Chondrocyte (in vitro differentiated cells): ENCODE results near the gene SLC7A11. TPM values are rescaled to one million over a fixed set of nuclear protein-coding genes. Genes with fewer than 3 reads are reported as not detected.

Experiments used
- DNase-seq: peaks from one replicate; pipeline ENCODE4 v3.0.0; 2021; ENCODE audit warnings: mixed read lengths, low spot score
- H3K27ac Mint-ChIP-seq: one replicate; pipeline ENCODE4 v1.8.0; 2021; ENCODE audit warnings: mild to moderate bottlenecking, moderate library complexity, mixed read lengths; ENCODE audit not compliant: unreplicated experiment
- H3K27me3 Mint-ChIP-seq: 2 replicates; pipeline ENCODE4 v1.8.0; 2021; ENCODE audit warnings: low read depth, mixed read lengths
- H3K36me3 Mint-ChIP-seq: 2 replicates; pipeline ENCODE4 v1.8.0; 2021; ENCODE audit warnings: low read depth, mixed read lengths
- H3K4me1 Mint-ChIP-seq: 2 replicates; pipeline ENCODE4 v1.8.0; 2021; ENCODE audit warnings: low read depth, mild to moderate bottlenecking, mixed read lengths
- H3K4me3 Mint-ChIP-seq: one replicate; pipeline ENCODE4 v1.8.0; 2021; ENCODE audit warnings: mild to moderate bottlenecking, moderate library complexity, mixed read lengths; ENCODE audit not compliant: unreplicated experiment
- H3K9me3 Mint-ChIP-seq: 2 replicates; pipeline ENCODE4 v1.8.0; 2021; ENCODE audit warnings: low read depth, mixed read lengths
- CTCF ChIP-seq: fragments of 200-600 bp; sonication (generic); IDR thresholded peaks from 2 replicates; pipeline ENCODE4 v1.5.0; 2021; ENCODE audit warnings: antibody characterized with exemption, mild to moderate bottlenecking, moderate library complexity
- total RNA-seq: library from RNA; stranded (reverse); gene quantifications from 3 replicates; pipeline ENCODE4 v1.2.1, GENCODE V29; 2021

SLC7A11 gene
- total RNA-seq, 1 donor from 2014 or later, result 31.5 TPM

- H3K27me3 Mint-ChIP-seq, result no peaks in the 10 kb centered on the region
- no peak overlapping the region for H3K4me3 Mint-ChIP-seq
- H3K4me1 Mint-ChIP-seq, result no peaks in the 10 kb centered on the region
- no peak overlapping the region for H3K27ac Mint-ChIP-seq
- H3K36me3 Mint-ChIP-seq, result peaks cover 7% of the 10 kb centered on the region
- no peak for DNase-seq
- H3K9me3 Mint-ChIP-seq, result peaks cover 22% of the 10 kb centered on the region
- no peak for TF ChIP-seq CTCF
Observed at GRCh38 chr4:138135610-138136009, 106.5 kb downstream of the SLC7A11 start.

GRCh38 chr4:138118270-138118669 lies 123.9 kb downstream of the SLC7A11 start:
- H3K9me3 Mint-ChIP-seq, result peaks cover 14% of the 10 kb centered on the region
- H3K4me1 Mint-ChIP-seq, result peaks cover 14% of the 10 kb centered on the region
- DNase-seq, result no peak
- no peak for TF ChIP-seq CTCF
- H3K4me3 Mint-ChIP-seq, result no peak overlapping the region
- peaks cover 4% of the 10 kb centered on the region for H3K36me3 Mint-ChIP-seq
- H3K27ac Mint-ChIP-seq, result no peak overlapping the region
- H3K27me3 Mint-ChIP-seq, result no peaks in the 10 kb centered on the region

DNA sequence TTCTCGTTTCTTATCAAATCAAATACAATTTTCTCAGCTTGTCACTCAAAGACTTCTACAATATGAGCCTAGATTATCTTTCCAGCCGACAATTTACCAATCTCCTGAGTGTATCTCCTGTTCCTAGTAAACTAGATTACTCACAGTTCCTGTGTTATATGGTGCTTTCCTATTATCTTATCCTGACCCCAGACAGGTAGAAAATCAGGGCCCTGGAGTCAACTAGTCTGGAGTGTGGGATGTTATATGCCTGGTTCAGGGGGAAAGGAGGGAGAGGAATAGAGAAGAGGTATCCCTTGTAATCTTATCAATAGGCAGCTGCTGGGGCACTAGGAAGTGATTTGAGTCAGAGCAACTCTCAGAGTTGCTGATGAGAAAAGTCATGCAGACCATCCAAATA lies 127.1 kb downstream of the SLC7A11 start:
- Mint-ChIP-seq H3K27ac (no peak overlapping the region), H3K4me1 (peaks cover 23% of the 10 kb centered on the region), H3K9me3 (no peaks in the 10 kb centered on the region), H3K27me3 (no peaks in the 10 kb centered on the region), H3K36me3 (no peaks in the 10 kb centered on the region), H3K4me3 (no peak overlapping the region)
- no peak for TF ChIP-seq CTCF
- DNase-seq, result no peak

GRCh38 chr4:138114434-138114833 lies 127.7 kb downstream of the SLC7A11 start:
- Mint-ChIP-seq H3K36me3 (no peaks in the 10 kb centered on the region), H3K27me3 (no peaks in the 10 kb centered on the region), H3K9me3 (no peaks in the 10 kb centered on the region), H3K4me3 (no peak overlapping the region), H3K27ac (peak overlapping the region; percentile 38), H3K4me1 (peaks cover 23% of the 10 kb centered on the region)
- TF ChIP-seq CTCF, result no peak
- no peak for DNase-seq
